Measurements from ENCODE around the gene MRPL21. TPM values are rescaled to one million over a fixed set of nuclear protein-coding genes. Genes with fewer than 3 reads are reported as not detected.
A peak's percentile ranks its signal among the peaks of the same experiment; 100 is the strongest.

The MRPL21 gene
- total and polyA plus RNA-seq, 2 of the 13 experiments (the other 11 are each of a cell fraction or from before 2014, with no cell fraction given), result 61.5 to 100 TPM

GRCh38 chr11:68845351-68846002, 58.2 kb downstream of the MRPL21 start (continued):
- TF ChIP-seq GTF2F1 (IDR thresholded peaks at IDR 0.05; ENCODE audit: low read length) (no peak), ARID5B (CRISPR knock-in tag; IDR thresholded peaks at IDR 0.05) (peak; percentile 97), FOSL1 (CRISPR knock-in tag; IDR thresholded peaks at IDR 0.05; ENCODE audit: borderline replicate concordance) (no peak), ZNF512 (CRISPR knock-in tag; IDR thresholded peaks at IDR 0.05) (no peak), ZSCAN21 (CRISPR knock-in tag; IDR thresholded peaks at IDR 0.05; ENCODE audit: borderline replicate concordance) (peak; percentile 98), SMAD1 (CRISPR knock-in tag; IDR thresholded peaks at IDR 0.05; ENCODE audit: borderline replicate concordance, low read depth) (no peak), ZNF761 (CRISPR knock-in tag; conservative IDR thresholded peaks at IDR 0.05) (peak; percentile 85; the same call in 1 of the 2 replicates), SMARCE1 (IDR thresholded peaks at IDR 0.05; ENCODE audit: borderline replicate concordance) (no peak), ZNF30 (CRISPR knock-in tag; IDR thresholded peaks at IDR 0.05) (no peak), ZNF329 (CRISPR knock-in tag; IDR thresholded peaks at IDR 0.05; ENCODE audit: low read depth) (no peak), ZNF652 (CRISPR knock-in tag; IDR thresholded peaks at IDR 0.05; ENCODE audit: borderline replicate concordance, low read depth) (peak; percentile 48; the same call in 1 of the 2 replicates)
- TF ChIP-seq, protein P1, sequence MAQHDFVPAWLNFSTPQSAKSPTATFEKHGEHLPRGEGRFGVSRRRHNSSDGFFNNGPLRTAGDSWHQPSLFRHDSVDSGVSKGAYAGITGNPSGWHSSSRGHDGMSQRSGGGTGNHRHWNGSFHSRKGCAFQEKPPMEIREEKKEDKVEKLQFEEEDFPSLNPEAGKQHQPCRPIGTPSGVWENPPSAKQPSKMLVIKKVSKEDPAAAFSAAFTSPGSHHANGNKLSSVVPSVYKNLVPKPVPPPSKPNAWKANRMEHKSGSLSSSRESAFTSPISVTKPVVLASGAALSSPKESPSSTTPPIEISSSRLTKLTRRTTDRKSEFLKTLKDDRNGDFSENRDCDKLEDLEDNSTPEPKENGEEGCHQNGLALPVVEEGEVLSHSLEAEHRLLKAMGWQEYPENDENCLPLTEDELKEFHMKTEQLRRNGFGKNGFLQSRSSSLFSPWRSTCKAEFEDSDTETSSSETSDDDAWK (CRISPR knock-in tag; IDR thresholded peaks at IDR 0.05), result no peak
- TF ChIP-seq, protein P2, sequence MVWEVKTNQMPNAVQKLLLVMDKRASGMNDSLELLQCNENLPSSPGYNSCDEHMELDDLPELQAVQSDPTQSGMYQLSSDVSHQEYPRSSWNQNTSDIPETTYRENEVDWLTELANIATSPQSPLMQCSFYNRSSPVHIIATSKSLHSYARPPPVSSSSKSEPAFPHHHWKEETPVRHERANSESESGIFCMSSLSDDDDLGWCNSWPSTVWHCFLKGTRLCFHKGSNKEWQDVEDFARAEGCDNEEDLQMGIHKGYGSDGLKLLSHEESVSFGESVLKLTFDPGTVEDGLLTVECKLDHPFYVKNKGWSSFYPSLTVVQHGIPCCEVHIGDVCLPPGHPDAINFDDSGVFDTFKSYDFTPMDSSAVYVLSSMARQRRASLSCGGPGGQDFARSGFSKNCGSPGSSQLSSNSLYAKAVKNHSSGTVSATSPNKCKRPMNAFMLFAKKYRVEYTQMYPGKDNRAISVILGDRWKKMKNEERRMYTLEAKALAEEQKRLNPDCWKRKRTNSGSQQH (CRISPR knock-in tag; IDR thresholded peaks at IDR 0.05; ENCODE audit: low read depth), result peak; percentile 82; the same call in 1 of the 2 replicates

All from HepG2 (cell line).